ENCODE results near the gene MROH2A. TPM values are rescaled to one million over a fixed set of nuclear protein-coding genes. Genes with fewer than 3 reads are reported as not detected.

Gene MROH2A
- total and polyA plus RNA-seq, 11 donors, result 0.75 TPM; not detected in 10

GRCh38 chr2:233823731-233824121 is 45.6 kb downstream of the MROH2A start:
- peaks cover 0 to 6% (median 0%) of the 10 kb centered on the region in 9 donors for H3K27me3 ChIP-seq
- TF ChIP-seq CTCF (IDR thresholded peaks at IDR 0.05) (no peak), POLR2A (IDR thresholded peaks at IDR 0.05) (no peak)

GRCh38 chr2:233824373-233824772 is 46.2 kb downstream of the MROH2A start:
- WGBS, 4 donors, result 63 to 67% (median 64%) methylated on average over 7 of the region's 7 CpGs
- no peak for DNase-seq
- ATAC-seq, result no peak

More at GRCh38 chr2:233823731-233824121, 45.6 kb downstream of the MROH2A start:
- no peak for DNase-seq
- Histone ChIP-seq H3K4me3 (no peak overlapping the region), H3K4me1 (no peaks in the 10 kb centered on the region), H3K27ac (no peak overlapping the region), H3K9me3 (peaks cover 0 to 11% (median 0%) of the 10 kb centered on the region in 12 donors), H3K36me3 (no peaks in the 10 kb centered on the region)
- intact Hi-C loops (cut with DNase I), result no loop called here
- no peak for ATAC-seq
- 81 to 91% (median 87%) methylated on average over 5 to 8 of the region's 8 CpGs for WGBS, 4 donors

GRCh38 chr2:233828546-233829192 is 50.5 kb downstream of the MROH2A start:
- no peak for TF ChIP-seq POLR2A (IDR thresholded peaks at IDR 0.05)
- TF ChIP-seq CTCF (IDR thresholded peaks at IDR 0.05), result no peak
- Histone ChIP-seq H3K9me3 (peaks cover 0 to 11% (median 0%) of the 10 kb centered on the region in 12 donors), H3K4me3 (no peak overlapping the region), H3K27ac (no peak overlapping the region), H3K36me3 (no peaks in the 10 kb centered on the region), H3K27me3 (peaks cover 0 to 6% (median 0%) of the 10 kb centered on the region in 9 donors), H3K4me1 (no peaks in the 10 kb centered on the region)
- DNase-seq (no peak), ATAC-seq (peak in 1 of 4 donors; percentile 51)
- 75 to 83% (median 77%) methylated on average over 22 to 24 of the region's 24 CpGs for WGBS, 4 donors
- intact Hi-C loops (cut with DNase I), result no loop called here

More at GRCh38 chr2:233824373-233824772, 46.2 kb downstream of the MROH2A start:
- Histone ChIP-seq H3K27me3 (peaks cover 0 to 6% (median 0%) of the 10 kb centered on the region in 9 donors), H3K27ac (no peak overlapping the region), H3K9me3 (peaks cover 0 to 11% (median 0%) of the 10 kb centered on the region in 12 donors), H3K4me3 (no peak overlapping the region), H3K4me1 (no peaks in the 10 kb centered on the region), H3K36me3 (no peaks in the 10 kb centered on the region)
- no peak for TF ChIP-seq POLR2A (IDR thresholded peaks at IDR 0.05)
- no peak for TF ChIP-seq CTCF (IDR thresholded peaks at IDR 0.05)
- intact Hi-C loops (cut with DNase I), result no loop called here

GRCh38 chr2:233829193-233830110 is 51.3 kb downstream of the MROH2A start:
- intact Hi-C loops (cut with DNase I), result no loop called here
- 82 to 89% (median 83%) methylated on average over 14 to 15 of the region's 15 CpGs for WGBS, 4 donors
- ATAC-seq (no peak), DNase-seq (no peak)
- H3K36me3 ChIP-seq, result no peaks in the 10 kb centered on the region
- H3K27ac ChIP-seq, result no peak overlapping the region
- no peak for TF ChIP-seq CTCF (IDR thresholded peaks at IDR 0.05)
- no peak for TF ChIP-seq POLR2A (IDR thresholded peaks at IDR 0.05)
- peaks cover 0 to 11% (median 0%) of the 10 kb centered on the region in 12 donors for H3K9me3 ChIP-seq
- no peaks in the 10 kb centered on the region for H3K4me1 ChIP-seq
- H3K27me3 ChIP-seq, result peaks cover 0 to 6% (median 0%) of the 10 kb centered on the region in 9 donors
- no peak overlapping the region for H3K4me3 ChIP-seq

All from heart left ventricle (tissue), 16 donors.